Measurements from ENCODE around the gene SLC22A8. TPM values are rescaled to one million over a fixed set of nuclear protein-coding genes. Genes with fewer than 3 reads are reported as not detected.

Gene SLC22A8
- total and polyA plus RNA-seq, 2 of the 4 experiments (the other 2 are of a cell fraction) = not detected

DNA sequence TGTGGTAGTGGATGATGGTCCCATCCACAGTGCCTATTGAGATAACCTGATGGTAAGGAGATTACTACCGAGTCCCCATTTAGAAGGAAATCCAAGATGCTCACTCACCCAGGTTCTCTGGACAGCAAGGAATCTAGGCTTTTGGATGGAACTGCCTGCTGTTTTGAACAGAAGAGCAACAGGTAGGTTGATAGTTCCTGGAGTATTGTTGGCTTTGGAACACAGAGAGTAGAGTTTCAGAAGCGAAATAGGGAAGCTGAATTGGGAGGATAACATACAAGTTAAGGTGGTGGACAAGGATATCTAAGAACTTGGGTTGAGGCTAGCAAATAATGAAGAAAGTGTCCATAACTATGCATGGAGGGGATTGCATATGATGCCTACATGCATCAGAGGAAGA is 58.5 kb downstream of the SLC22A8 start:
- Histone ChIP-seq H3K4me1 (ENCODE audit: control insufficient read depth, insufficient read depth, low read length) (peaks cover 2% of the 10 kb centered on the region; the same call in 1 of the 2 replicates), H3K27me3 (ENCODE audit: control insufficient read depth, insufficient read depth, low read length) (peaks cover 2% of the 10 kb centered on the region; the same call in 1 of the 2 replicates), H2AFZ (replicated peaks; ENCODE audit: low read length, poor library complexity) (no peak overlapping the region), H3K23ac (ENCODE audit: low read depth, low read length) (no peak overlapping the region), H4K5ac (ENCODE audit: low read depth, low read length) (no peak overlapping the region), H4K8ac (ENCODE audit: low read depth in 2 of 2, low read length in 2 of 2) (no peak overlapping the region), H3K36me3 (ENCODE audit: control insufficient read depth, insufficient read depth, low read length) (no peaks in the 10 kb centered on the region), H2AK5ac (ENCODE audit: low read depth, low read length) (no peak overlapping the region), H2BK20ac (ENCODE audit: low read depth, low read length) (no peak overlapping the region), H3K27ac (ENCODE audit: insufficient read depth, low read length) (no peak overlapping the region), H3K4me3 (ENCODE audit: insufficient read depth, low read depth, low read length) (no peak overlapping the region), H2BK5ac (ENCODE audit: low read depth, low read length, poor library complexity, severe bottlenecking) (no peak overlapping the region), H3K9ac (ENCODE audit: low read depth, low read length) (no peak overlapping the region), H3K4me2 (ENCODE audit: low read depth, low read length) (no peak overlapping the region), H4K20me1 (ENCODE audit: insufficient read depth, low read length) (no peaks in the 10 kb centered on the region), H4K91ac (ENCODE audit: insufficient read depth, low read depth, low read length) (no peak overlapping the region), H2AK9ac (replicated peaks; ENCODE audit: low read depth, low read length, poor library complexity) (no peak overlapping the region), H3K9me1 (ENCODE audit: insufficient read depth, low read length) (no peaks in the 10 kb centered on the region), H3K14ac (replicated peaks; ENCODE audit: low read depth, low read length) (no peak overlapping the region), H3K79me1 (ENCODE audit: low read depth in 1 of 2, low read length in 2 of 2) (no peaks in the 10 kb centered on the region), H2BK120ac (ENCODE audit: low read depth, low read length) (no peak overlapping the region), H3K9me3 (ENCODE audit: control insufficient read depth, insufficient read depth, low read length) (no peaks in the 10 kb centered on the region), H3K18ac (ENCODE audit: low read depth, low read length) (no peak overlapping the region), H2BK15ac (ENCODE audit: low read depth, low read length) (no peak overlapping the region), H3K56ac (ENCODE audit: extremely low read depth, insufficient read depth, low read length) (no peak overlapping the region), H3K4ac (ENCODE audit: low read depth, low read length) (no peak overlapping the region)
- dilution Hi-C loops (cut with HindIII; ENCODE audit: low sequenced_read_pairs, unreplicated experiment) (no loop called here), intact Hi-C loops (cut with micrococcal nuclease) (no loop called here), in situ Hi-C loops (cut with MboI; ENCODE audit: low sequenced_read_pairs) (no loop called here)
- CTCF ChIA-PET = no interaction called here
- no TSS peak for BruUV-seq (replicated peaks)
- DNase-seq = no peak
- whole genome bisulfite sequencing, 2 experiments (ENCODE audit: extremely low coverage in 2 of 2, insufficient read length in 1 of 2) = 45% methylated on average over 1 of the region's 2 CpGs; no CpG with 5 or more reads in 1 of the 2 experiments
- no peak for TF ChIP-seq FOS (IDR thresholded peaks at IDR 0.05; ENCODE audit: low read depth, low read length)
- no peak for TF ChIP-seq CEBPB (IDR thresholded peaks at IDR 0.05; ENCODE audit: low read depth, low read length)
- TF ChIP-seq RAD21 (IDR thresholded peaks at IDR 0.05; ENCODE audit: low read length) = no peak
- TF ChIP-seq, protein P1, sequence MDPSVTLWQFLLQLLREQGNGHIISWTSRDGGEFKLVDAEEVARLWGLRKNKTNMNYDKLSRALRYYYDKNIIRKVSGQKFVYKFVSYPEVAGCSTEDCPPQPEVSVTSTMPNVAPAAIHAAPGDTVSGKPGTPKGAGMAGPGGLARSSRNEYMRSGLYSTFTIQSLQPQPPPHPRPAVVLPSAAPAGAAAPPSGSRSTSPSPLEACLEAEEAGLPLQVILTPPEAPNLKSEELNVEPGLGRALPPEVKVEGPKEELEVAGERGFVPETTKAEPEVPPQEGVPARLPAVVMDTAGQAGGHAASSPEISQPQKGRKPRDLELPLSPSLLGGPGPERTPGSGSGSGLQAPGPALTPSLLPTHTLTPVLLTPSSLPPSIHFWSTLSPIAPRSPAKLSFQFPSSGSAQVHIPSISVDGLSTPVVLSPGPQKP (IDR thresholded peaks at IDR 0.05; ENCODE audit: borderline replicate concordance, low read depth, low read length) = no peak
- no peak for TF ChIP-seq RFX5 (IDR thresholded peaks at IDR 0.05; ENCODE audit: low read depth, low read length)
- TF ChIP-seq, protein P2, sequence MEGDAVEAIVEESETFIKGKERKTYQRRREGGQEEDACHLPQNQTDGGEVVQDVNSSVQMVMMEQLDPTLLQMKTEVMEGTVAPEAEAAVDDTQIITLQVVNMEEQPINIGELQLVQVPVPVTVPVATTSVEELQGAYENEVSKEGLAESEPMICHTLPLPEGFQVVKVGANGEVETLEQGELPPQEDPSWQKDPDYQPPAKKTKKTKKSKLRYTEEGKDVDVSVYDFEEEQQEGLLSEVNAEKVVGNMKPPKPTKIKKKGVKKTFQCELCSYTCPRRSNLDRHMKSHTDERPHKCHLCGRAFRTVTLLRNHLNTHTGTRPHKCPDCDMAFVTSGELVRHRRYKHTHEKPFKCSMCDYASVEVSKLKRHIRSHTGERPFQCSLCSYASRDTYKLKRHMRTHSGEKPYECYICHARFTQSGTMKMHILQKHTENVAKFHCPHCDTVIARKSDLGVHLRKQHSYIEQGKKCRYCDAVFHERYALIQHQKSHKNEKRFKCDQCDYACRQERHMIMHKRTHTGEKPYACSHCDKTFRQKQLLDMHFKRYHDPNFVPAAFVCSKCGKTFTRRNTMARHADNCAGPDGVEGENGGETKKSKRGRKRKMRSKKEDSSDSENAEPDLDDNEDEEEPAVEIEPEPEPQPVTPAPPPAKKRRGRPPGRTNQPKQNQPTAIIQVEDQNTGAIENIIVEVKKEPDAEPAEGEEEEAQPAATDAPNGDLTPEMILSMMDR (conservative IDR thresholded peaks at IDR 0.05; ENCODE audit: low read depth, low read length) = no peak
- TF ChIP-seq, protein P3, sequence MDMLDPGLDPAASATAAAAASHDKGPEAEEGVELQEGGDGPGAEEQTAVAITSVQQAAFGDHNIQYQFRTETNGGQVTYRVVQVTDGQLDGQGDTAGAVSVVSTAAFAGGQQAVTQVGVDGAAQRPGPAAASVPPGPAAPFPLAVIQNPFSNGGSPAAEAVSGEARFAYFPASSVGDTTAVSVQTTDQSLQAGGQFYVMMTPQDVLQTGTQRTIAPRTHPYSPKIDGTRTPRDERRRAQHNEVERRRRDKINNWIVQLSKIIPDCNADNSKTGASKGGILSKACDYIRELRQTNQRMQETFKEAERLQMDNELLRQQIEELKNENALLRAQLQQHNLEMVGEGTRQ (IDR thresholded peaks at IDR 0.05; ENCODE audit: low read depth, low read length) = no peak
- TF ChIP-seq POLR2A (IDR thresholded peaks at IDR 0.05; ENCODE audit: low read depth, low read length) = no peak
- TF ChIP-seq NFE2L2 (IDR thresholded peaks at IDR 0.05; ENCODE audit: low read depth, low read length) = no peak
- no peak for TF ChIP-seq MAZ (IDR thresholded peaks at IDR 0.05; ENCODE audit: borderline replicate concordance, low read depth, low read length)
- no peak for TF ChIP-seq SMC3 (IDR thresholded peaks at IDR 0.05; ENCODE audit: low read depth, low read length)
- no peak for TF ChIP-seq CHD1 (IDR thresholded peaks at IDR 0.05; ENCODE audit: low read depth, low read length)
- no peak for TF ChIP-seq MXI1 (IDR thresholded peaks at IDR 0.05; ENCODE audit: borderline replicate concordance, low read depth, low read length)
- no peak for TF ChIP-seq RCOR1 (IDR thresholded peaks at IDR 0.05; ENCODE audit: insufficient replicate concordance, low read length)
- no peak for TF ChIP-seq BHLHE40 (IDR thresholded peaks at IDR 0.05; ENCODE audit: low read depth, low read length)
- ATAC-seq (ENCODE audit: low read depth) = no peak
- POLR2A ChIA-PET (ENCODE audit: unreplicated experiment) = no interaction called here

Data from IMR-90 (cell line).